HG02642 (cell line): ENCODE results near the gene KRTAP5-3.
"Not testable (repeated sequence)": the region's sequence is repeated elsewhere in the genome, so short reads cannot be mapped to it uniquely, and the experiment has no call there.

Experiments
- ATAC-seq: cut with Tn5 transposase; IDR thresholded peaks from one replicate; pipeline ENCODE4 v1.9.1; 2021; ENCODE audit warnings: mild to moderate bottlenecking; ENCODE audit not compliant: unreplicated experiment, poor library complexity

KRTAP5-3 gene, protein sequence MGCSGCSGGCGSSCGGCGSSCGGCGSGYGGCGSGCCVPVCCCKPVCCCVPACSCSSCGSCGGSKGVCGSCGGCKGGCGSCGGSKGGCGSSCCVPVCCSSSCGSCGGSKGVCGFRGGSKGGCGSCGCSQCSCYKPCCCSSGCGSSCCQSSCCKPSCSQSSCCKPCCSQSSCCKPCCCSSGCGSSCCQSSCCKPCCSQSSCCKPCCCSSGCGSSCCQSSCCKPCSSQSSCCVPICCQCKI

DNA sequence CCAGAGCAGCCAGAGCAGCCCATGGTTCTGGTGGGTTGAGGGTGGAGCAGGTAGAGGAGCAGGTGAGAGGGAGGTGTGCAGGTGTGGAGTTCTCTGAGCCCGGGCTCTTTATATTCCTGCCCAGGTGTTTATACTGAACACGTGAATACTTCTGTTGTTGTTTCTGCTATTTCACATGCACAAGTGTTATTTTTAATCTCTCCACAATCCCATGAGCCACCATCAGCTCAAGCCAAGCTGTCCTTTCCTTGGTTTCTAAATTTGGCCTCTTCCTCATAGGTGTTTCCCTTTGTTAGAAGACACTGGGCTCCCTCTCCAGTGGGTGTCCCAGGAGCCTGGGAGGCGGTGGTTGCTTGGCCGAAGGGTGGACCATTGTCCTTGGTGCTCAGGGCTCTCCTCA, at the start of gene KRTAP5-3:
Gene KRTAP5-3 (minus strand): TSS at position 101 of the 400 bp plus-strand sequence. CDS start 78 bp downstream, at position 23.
- no peak for ATAC-seq

- no peak for ATAC-seq
Observed at GRCh38 chr11:1656670-1657069, 48.4 kb upstream of the KRTAP5-3 start.

DNA sequence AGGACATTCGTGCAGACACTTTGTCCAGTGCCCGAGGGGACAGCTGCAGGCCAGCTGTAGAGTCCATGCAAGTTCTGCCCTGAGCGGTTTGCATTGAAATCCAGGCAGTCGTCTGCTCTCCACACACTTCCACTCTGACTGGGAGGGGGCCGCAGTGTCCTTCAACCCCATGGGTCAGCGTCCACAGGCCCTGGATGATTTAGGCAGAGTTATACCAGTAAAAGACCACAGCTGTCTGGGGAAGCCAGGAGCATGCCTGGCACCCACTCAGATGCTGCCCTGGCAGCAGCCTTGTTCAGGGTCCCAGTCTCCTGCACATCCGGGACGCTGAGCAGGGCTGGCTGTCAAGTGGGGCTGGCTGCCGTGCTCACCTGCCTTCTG, 47.8 kb upstream of the KRTAP5-3 start:
- no peak for ATAC-seq

GRCh38 chr11:1655168-1656060, 47.2 kb upstream of the KRTAP5-3 start:
- ATAC-seq = no peak

- no peak for ATAC-seq
Observed at GRCh38 chr11:1654388-1655167, 46.3 kb upstream of the KRTAP5-3 start.

DNA sequence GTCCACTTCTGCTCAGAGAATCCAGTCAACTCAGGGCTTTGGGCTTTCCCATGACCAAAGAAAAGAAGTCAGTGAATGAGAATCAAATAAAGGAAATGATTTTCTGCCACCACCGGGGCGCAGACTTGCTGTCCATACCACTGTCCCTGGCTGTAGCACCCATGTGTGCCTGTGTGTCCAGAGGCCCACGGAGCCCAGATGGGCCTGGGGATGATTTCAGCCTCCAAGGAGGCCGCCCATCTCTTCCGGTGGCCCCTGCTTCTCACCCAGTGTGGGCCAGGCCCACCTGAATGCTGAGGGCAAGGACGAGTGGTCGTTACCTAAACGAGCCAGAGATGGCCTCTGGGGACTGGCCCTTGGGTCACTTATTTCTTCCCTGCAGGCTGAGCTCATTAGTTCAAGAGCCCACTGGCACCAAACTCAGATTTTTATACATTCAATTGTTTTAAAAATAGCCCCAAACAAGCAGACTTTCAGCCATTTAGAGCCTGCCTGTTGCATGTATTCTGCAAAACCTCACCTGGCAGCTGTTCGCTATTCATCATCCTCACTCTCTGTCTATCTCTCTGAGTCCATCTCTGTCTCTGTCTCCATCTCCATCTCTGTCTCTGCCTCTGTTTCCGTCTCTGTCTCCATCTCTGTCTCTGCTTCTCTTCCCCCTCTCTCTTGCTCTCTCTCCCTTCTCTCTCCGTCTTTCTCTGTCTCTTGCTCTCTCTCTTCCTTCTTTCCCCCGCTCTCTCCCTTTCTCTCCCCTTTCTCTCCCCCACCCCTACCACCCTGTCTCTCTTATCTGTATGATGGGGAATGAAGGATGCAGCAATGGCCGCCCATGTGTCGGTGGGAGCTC, 45.5 kb upstream of the KRTAP5-3 start:
- ATAC-seq = no peak

- ATAC-seq = no peak
Observed at GRCh38 chr11:1652771-1653540, 44.7 kb upstream of the KRTAP5-3 start.

- no peak for ATAC-seq
Observed at GRCh38 chr11:1652442-1652770, 44.1 kb upstream of the KRTAP5-3 start.

- ATAC-seq = no peak
Observed at GRCh38 chr11:1652026-1652425, 43.8 kb upstream of the KRTAP5-3 start.

GRCh38 chr11:1651411-1651980, 43.2 kb upstream of the KRTAP5-3 start:
- no peak for ATAC-seq

DNA sequence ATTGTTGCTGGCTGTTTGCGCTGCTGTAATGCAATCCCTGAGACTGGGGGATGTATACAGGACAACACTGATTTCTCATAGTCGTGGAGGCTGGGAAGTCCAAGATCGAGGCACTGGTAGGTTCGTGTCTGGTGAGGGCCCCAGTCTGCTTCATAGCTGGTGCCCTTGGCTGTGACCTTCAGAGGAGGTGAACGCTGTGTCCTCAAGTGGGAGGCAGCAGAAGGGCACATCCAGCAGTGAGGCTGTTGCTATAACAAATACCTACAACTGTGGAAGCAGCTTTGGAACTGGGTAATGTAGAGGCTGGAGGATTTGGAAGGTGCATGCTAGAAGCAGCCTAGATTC, 42.6 kb upstream of the KRTAP5-3 start:
- no peak for ATAC-seq

DNA sequence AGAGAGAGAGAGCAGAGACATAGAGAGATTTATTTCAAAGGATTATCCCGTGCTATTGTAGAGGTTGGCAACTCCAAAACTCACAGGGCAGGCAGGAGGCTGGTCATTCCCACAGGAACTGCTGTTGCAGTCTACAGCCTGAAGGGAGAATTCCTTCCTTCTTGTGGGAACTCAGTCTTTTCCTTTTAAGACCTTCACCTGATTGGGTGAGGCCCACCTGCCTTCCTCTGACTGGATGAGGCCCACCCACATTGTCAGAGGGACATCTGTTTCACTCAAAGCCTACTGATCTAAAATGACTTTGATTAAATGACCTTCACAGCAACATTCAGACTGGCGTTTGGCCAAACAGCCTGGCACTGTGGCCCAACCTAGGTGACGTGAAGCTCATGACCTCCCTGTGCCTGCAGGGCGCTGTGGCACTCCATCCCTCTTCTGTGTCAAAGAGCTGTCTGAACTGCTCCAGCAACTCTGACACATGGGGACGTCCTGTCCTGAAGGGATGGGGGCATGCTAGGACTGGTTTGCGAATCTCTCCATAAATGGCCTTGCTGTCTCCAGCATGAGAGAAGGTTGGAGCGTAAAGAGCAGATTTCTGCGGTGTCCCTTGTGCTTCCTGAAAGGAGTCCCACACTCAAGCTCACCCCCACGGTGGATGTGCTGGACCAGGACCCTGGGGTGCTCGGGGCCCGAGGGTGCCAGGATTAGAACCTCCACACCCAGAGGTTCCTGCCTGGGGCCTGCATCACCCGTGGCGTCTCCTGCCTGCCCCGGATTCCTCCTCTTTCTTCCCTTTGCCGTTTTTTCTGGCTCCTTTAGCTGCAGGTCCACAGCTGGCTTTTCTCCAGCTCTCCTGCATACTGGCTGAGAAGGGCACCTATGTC, 42.0 kb upstream of the KRTAP5-3 start:
- ATAC-seq = no peak

DNA sequence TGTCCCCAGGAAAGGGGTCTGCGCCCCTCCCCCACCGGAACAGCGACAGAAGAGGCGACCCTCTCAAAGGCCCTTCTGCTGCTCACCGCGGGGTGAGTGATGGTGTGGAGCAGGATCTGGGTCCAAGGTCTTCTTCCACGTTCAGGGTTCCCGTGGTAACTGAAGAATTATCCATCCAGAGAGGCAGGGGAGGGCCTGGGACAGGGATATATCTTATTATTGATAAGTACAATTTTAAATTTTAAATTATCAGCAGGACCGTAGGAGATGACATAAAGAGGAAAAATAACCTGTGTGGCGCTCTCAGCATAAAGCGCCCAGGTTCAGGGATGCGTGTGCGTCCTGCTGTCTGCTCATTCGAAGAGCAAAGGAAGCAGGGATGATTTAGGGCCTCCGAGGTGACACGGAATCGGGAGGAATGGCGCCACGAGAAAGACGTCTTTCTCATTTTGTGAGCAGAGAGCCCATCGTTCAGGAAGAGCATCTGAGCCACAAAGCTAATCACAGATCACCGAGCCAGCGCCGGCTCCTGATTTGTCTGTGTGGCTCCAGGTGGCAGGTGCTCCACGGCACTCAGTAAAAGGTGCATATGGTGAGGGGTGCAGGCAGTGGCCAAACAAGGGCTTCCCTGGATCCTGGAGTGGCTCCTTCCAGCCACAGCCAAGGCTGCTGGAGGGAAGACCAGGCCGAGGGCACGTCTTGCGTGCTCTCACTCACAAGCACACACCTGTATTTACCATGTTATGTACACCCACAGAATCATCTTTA, 40.6 kb upstream of the KRTAP5-3 start:
- no peak for ATAC-seq

DNA sequence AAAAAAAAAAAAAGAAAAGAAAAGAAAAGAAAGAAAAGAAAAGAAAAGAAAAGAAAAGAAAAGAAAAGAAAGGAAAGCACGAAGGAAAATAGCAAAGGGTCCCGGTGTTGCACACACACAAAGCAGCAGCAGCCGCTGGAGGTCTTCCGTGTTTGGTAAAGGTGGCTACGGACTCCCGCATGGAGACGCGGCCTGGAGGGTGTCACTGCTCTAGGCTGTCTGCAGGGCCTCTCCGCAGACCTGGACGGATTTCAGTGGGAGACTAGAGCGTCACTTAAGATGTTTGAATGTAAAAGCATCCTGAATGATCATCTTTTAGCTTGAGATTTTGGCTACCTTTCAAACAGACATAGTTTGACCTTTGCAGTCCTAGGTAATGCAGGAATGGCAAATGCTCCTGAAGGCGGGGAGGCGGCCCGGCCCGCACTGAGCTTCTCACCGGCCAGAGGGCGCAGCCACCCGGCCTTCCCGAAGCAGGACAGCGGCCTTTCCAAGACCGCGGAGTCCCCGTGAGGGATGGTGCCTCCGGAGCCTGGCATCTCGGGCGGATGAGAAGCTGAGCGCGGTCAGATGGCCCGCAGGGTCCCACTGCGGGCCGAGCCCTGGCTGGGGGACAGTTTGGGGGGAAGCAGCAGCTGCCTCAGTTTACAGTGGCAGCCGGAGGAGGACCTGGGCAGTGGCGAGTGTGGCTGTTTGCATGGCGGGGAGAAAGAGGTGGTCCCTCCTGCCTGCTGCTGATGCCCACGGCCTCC, 39.8 kb upstream of the KRTAP5-3 start:
- ATAC-seq = no peak

- not testable (repeated sequence) for ATAC-seq
Observed at GRCh38 chr11:1646540-1646939, 38.3 kb upstream of the KRTAP5-3 start.

DNA sequence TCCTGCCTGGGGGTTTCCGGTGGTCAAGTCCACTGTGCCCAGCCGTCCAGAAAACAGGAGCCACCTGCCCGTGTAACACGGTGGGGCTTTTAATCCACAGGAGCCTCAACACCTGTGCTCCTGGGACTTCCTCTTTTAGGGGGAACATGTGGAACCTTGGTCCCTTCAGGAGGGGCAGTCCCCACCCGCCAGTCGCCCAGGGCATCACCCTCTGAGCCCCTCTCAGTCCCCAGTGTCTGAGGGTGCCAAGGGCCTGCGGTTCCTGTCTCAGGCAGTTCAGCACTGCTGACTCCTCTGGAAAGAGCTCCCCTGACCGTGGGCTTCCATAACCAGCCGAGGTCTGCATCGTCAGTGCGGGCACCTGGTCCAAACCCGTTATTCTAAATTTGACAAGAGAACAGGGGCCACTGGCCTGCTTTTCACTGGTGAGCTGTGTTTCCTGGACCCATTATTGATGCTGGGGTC, 37.1 kb upstream of the KRTAP5-3 start:
- ATAC-seq = no peak
